Measurements from ENCODE around the gene MAML2.
A peak's percentile ranks its signal among the peaks of the same experiment; 100 is the strongest.

MAML2 gene

DNA sequence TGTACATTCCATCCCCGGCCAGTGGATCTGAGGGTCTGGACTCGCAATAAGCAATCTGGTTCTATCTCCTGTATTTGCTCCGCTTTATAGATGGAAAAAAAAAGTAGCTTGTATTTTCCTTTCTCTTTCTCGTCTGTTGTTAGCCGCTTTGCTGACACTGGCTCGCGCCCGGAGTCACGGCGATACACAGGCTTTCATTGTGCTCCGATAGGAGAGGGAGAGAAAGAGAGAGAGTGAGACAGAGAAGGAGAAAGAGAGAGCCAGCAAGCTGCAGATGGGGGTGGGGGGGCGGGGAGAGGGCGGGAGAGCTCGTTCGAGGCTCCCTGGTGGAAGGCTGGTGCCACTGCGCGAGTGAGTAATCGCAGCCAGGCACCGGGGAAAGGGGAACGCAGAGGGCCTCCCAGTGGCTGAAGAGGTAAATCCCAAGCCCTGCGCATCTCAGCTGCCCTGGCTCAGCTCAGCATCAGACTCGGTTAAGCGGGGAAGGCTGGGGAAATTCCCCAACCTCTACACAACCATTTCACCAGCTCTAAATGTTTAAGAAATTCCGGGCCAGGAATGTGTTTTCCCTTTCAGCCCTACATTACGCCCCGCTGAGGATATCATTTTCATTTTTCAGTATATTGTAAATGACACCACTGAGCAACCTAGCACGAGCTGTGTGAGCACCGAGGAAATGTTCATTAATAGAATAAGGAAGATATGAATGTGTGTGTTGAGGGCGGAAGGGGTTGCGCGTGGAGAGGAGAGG is at the start of gene MAML2:
Gene MAML2, minus strand, starts transcription at position 235 of the 751 bp plus-strand sequence. CDS start 1,300 bp downstream, outside the sequence.
- no peaks in the 10 kb centered on the region for H3K9me3 ChIP-seq (ENCODE audit: control insufficient read depth, insufficient read depth, low read length)
- H3K9ac ChIP-seq (ENCODE audit: low read depth, low read length), result peak within 1 kb of the TSS; percentile 98
- peaks cover 14% of the 10 kb centered on the region for H3K4me1 ChIP-seq (ENCODE audit: insufficient read depth, low read length)
- no peaks in the 10 kb centered on the region for H3K36me3 ChIP-seq (ENCODE audit: insufficient read depth, low read length)

DNA sequence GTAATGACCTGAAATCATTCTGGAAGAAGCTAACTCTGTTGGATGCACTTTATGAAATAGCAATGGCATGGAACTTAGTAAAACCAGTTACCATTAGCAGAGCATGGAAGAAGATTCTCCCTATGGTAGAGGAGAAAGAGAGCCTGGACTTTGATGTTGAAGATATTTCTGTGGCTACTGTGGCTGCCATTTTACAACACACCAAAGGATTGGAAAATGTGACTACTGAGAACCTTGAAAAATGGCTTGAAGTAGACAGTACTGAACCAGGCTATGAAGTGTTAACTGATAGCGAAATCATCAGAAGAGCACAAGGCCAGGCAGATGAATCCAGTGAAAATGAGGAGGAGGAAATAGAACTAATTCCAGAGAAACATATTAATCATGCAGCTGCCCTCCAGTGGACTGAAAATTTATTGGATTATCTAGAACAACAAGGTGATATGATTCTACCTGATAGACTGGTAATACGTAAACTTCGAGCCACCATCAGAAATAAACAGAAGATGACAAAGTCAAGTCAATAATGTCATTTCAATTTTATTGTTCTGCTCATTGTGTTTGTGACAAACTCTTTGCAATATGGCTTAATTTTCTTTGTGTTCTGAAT is 48.8 kb upstream of the MAML2 start:
- Histone ChIP-seq H3K9me3 (ENCODE audit: control insufficient read depth, insufficient read depth, low read length) (no peaks in the 10 kb centered on the region), H3K4me1 (ENCODE audit: insufficient read depth, low read length) (no peaks in the 10 kb centered on the region; the same call in 1 of the 2 replicates), H3K9ac (ENCODE audit: low read depth, low read length) (no peak overlapping the region), H3K36me3 (ENCODE audit: insufficient read depth, low read length) (no peaks in the 10 kb centered on the region)

DNA sequence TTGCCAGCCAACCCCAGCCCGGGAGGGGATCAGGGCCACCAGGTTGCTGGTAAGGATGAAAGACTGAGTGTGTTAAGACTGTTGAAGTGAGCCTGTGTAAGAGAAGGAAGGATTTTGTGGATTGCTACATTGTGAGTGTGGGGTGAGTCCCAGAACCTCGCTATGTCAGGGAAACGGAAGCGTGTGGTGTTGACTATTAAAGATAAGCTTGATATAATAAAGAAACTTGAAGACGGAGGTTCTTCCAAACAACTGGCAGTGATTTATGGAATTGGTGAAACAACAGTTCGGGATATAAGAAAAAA is 47.4 kb upstream of the MAML2 start:
- Histone ChIP-seq H3K9me3 (ENCODE audit: control insufficient read depth, insufficient read depth, low read length) (no peaks in the 10 kb centered on the region), H3K9ac (ENCODE audit: low read depth, low read length) (peak overlapping the region; percentile 86), H3K36me3 (ENCODE audit: insufficient read depth, low read length) (no peaks in the 10 kb centered on the region), H3K4me1 (ENCODE audit: insufficient read depth, low read length) (no peaks in the 10 kb centered on the region; the same call in 1 of the 2 replicates)

DNA sequence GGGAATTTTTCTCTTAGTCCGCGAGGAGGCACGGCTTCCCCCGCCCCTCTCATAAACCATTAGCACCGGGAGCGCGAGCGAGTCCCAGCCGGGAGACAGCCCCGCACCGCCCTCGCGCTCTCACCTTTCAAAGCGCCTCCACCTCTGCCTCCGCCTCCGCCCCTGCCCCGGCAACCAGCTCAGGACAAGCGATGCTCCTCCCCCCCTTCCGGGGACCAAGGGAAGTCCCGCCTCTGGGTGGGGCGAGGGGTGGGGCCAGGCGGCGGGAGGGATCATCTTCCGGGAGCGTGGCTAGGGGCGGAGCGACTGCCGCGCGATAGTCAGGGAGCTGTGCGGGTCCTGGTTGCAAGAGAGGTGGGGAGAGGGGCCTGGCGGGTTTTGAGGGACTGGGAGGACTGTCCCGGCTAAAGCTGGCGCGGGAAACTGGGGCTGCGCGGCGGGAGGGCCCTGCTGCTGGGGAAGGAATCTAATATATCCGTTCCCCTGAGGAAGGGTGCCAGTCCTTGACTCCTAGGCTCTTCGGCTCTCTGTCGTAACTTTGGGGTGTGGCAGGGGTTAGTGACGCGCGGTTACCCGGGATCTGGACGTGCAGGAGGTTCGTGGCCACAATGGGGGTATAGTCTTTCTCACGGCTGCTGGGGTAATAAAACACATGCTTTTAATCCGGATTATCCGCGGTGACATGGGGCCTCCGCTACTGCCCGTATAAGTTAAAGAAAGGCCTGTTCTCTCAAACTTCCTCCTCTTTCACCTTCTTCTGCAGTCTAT is 46.9 kb upstream of the MAML2 start, which contains the start of the genes CCDC82 and JRKL:
Gene CCDC82, minus strand, starts transcription at position 193 of the 768 bp plus-strand sequence. CDS start 5,165 bp downstream, outside the sequence.
Gene JRKL, plus strand, starts transcription at position 294 of the 768 bp plus-strand sequence. CDS start 637 bp downstream, outside the sequence.
- Histone ChIP-seq H3K36me3 (ENCODE audit: insufficient read depth, low read length) (no peaks in the 10 kb centered on the region), H3K9ac (ENCODE audit: low read depth, low read length) (peak within 1 kb of the TSS; percentile 86), H3K9me3 (ENCODE audit: control insufficient read depth, insufficient read depth, low read length) (no peaks in the 10 kb centered on the region), H3K4me1 (ENCODE audit: insufficient read depth, low read length) (no peaks in the 10 kb centered on the region; the same call in 1 of the 2 replicates)

- H3K36me3 ChIP-seq (ENCODE audit: insufficient read depth, low read length), result no peaks in the 10 kb centered on the region
- H3K9ac ChIP-seq (ENCODE audit: low read depth, low read length), result peak overlapping the region; percentile 86
- no peaks in the 10 kb centered on the region; the same call in 1 of the 2 replicates for H3K4me1 ChIP-seq (ENCODE audit: insufficient read depth, low read length)
- H3K9me3 ChIP-seq (ENCODE audit: control insufficient read depth, insufficient read depth, low read length), result no peaks in the 10 kb centered on the region
Measured at GRCh38 chr11:96388891-96389719, 46.1 kb upstream of the MAML2 start.

DNA sequence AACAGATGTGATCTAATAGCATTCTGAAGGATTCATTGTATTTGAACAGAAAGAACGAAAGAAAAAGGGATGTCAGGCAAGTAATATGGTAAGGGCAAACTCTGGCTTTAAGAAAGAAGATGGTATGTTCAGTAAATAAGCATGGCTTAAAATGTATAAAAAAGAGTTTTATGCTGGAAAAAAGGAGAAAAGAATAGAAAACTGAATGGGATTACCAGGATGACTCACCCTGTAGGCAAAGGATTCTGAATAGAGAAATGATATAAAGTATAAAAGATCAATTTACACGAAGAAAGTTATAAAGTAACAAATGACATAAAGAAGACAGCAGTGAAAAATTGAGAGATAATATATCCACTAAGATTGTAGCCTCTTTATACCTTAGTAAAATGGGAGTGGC is 42.2 kb upstream of the MAML2 start:
- Histone ChIP-seq H3K4me1 (ENCODE audit: insufficient read depth, low read length) (no peaks in the 10 kb centered on the region), H3K9ac (ENCODE audit: low read depth, low read length) (no peak overlapping the region), H3K9me3 (ENCODE audit: control insufficient read depth, insufficient read depth, low read length) (no peaks in the 10 kb centered on the region), H3K36me3 (ENCODE audit: insufficient read depth, low read length) (no peaks in the 10 kb centered on the region)

DNA sequence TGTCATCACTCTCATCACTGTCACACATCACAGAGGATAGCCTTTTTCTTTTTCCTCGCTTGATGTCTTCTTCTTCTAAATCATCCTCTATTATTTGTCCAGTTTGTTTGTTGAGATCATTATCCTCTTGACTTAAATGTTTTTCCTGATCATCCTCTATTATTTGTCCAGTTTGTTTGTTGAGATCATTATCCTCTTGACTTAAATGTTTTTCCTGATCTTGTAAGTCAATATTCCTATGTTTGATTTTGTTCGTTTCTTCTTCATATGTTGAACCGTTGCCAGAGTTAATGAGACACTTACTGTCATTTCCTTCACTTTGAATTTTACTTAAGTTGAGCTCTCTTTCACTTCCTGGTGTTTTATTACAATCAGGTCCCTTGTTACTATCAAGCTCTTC is 41.2 kb upstream of the MAML2 start:
- Histone ChIP-seq H3K36me3 (ENCODE audit: insufficient read depth, low read length) (no peaks in the 10 kb centered on the region), H3K9ac (ENCODE audit: low read depth, low read length) (no peak overlapping the region), H3K4me1 (ENCODE audit: insufficient read depth, low read length) (no peaks in the 10 kb centered on the region), H3K9me3 (ENCODE audit: control insufficient read depth, insufficient read depth, low read length) (no peaks in the 10 kb centered on the region)

GRCh38 chr11:96376796-96377195 is 33.8 kb upstream of the MAML2 start:
- Histone ChIP-seq H3K9me3 (ENCODE audit: control insufficient read depth, insufficient read depth, low read length) (no peaks in the 10 kb centered on the region), H3K4me1 (ENCODE audit: insufficient read depth, low read length) (no peaks in the 10 kb centered on the region), H3K9ac (ENCODE audit: low read depth, low read length) (no peak overlapping the region), H3K36me3 (ENCODE audit: insufficient read depth, low read length) (no peaks in the 10 kb centered on the region)

GRCh38 chr11:96373826-96374225 is 30.8 kb upstream of the MAML2 start:
- no peaks in the 10 kb centered on the region for H3K36me3 ChIP-seq (ENCODE audit: insufficient read depth, low read length)
- H3K4me1 ChIP-seq (ENCODE audit: insufficient read depth, low read length), result no peaks in the 10 kb centered on the region
- no peak overlapping the region for H3K9ac ChIP-seq (ENCODE audit: low read depth, low read length)
- no peaks in the 10 kb centered on the region for H3K9me3 ChIP-seq (ENCODE audit: control insufficient read depth, insufficient read depth, low read length)

DNA sequence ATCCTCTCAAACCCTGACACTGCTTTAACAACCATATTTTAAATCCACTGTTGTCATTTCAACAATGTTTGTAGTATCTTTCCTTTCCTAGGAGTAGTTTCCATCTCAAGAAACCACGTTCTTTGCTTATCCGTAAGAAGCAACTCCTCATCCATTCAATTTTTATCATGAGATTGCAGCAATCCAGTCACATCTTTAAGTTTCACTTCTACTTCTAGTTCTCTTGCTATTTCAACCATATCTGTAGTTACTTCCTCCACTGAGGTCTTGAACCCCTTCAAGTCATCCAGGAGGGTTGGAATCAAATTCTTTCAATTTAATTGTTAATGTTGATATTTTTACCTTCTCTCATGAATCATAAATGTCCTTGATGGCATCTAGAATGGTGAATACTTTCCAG is 24.3 kb upstream of the MAML2 start:
- H3K9ac ChIP-seq (ENCODE audit: low read depth, low read length), result no peak overlapping the region
- H3K9me3 ChIP-seq (ENCODE audit: control insufficient read depth, insufficient read depth, low read length), result no peaks in the 10 kb centered on the region
- H3K4me1 ChIP-seq (ENCODE audit: insufficient read depth, low read length), result no peaks in the 10 kb centered on the region
- no peaks in the 10 kb centered on the region for H3K36me3 ChIP-seq (ENCODE audit: insufficient read depth, low read length)

DNA sequence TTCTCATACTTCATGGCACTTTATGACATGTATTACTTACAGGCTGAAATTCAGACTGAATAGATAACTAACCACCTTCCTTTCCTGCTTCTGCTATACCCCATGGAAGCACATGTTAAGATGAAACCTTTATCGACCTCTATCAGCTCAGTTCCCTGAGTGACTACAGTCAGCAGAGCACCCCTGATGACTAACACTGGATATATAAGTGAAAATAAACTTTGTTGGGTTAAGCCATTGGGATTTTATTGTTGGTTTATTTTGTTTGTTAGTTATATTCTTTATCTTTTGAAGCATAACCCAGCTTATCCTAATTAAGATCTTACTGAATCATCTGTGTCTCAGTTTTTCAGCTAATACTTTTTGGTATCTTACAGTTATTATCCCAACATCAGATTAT is 23.0 kb upstream of the MAML2 start:
- no peaks in the 10 kb centered on the region for H3K9me3 ChIP-seq (ENCODE audit: control insufficient read depth, insufficient read depth, low read length)
- no peaks in the 10 kb centered on the region for H3K36me3 ChIP-seq (ENCODE audit: insufficient read depth, low read length)
- H3K9ac ChIP-seq (ENCODE audit: low read depth, low read length), result no peak overlapping the region
- no peaks in the 10 kb centered on the region for H3K4me1 ChIP-seq (ENCODE audit: insufficient read depth, low read length)

DNA sequence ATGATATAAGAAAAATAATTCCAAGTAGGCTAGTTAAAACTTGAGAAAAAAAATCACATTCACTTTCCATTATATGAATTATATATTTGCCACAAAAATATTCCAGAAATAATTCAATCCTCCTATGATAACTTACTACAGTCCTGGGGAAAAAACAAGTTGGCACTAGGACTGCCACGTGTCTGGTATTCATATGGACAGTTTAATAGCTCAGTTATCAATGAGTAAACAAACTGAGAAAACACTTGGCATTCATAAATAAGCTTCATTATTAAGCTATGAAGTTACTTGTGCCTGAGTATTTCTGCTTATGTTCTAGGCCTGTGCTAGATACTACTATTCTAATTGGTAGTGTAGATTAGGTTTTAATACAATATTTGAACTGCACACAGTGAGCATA is 22.5 kb upstream of the MAML2 start:
- H3K4me1 ChIP-seq (ENCODE audit: insufficient read depth, low read length), result no peaks in the 10 kb centered on the region
- no peak overlapping the region for H3K9ac ChIP-seq (ENCODE audit: low read depth, low read length)
- H3K9me3 ChIP-seq (ENCODE audit: control insufficient read depth, insufficient read depth, low read length), result no peaks in the 10 kb centered on the region
- no peaks in the 10 kb centered on the region for H3K36me3 ChIP-seq (ENCODE audit: insufficient read depth, low read length)

GRCh38 chr11:96361778-96362177 is 18.8 kb upstream of the MAML2 start:
- H3K4me1 ChIP-seq (ENCODE audit: insufficient read depth, low read length), result no peaks in the 10 kb centered on the region
- no peaks in the 10 kb centered on the region; the same call in none of the 2 replicates for H3K36me3 ChIP-seq (ENCODE audit: insufficient read depth, low read length)
- no peaks in the 10 kb centered on the region for H3K9me3 ChIP-seq (ENCODE audit: control insufficient read depth, insufficient read depth, low read length)
- no peak overlapping the region for H3K9ac ChIP-seq (ENCODE audit: low read depth, low read length)

GRCh38 chr11:96358321-96358720 is 15.3 kb upstream of the MAML2 start:
- no peaks in the 10 kb centered on the region; the same call in none of the 2 replicates for H3K36me3 ChIP-seq (ENCODE audit: insufficient read depth, low read length)

More at GRCh38 chr11:96358321-96358720, 15.3 kb upstream of the MAML2 start:
- Histone ChIP-seq H3K4me1 (ENCODE audit: insufficient read depth, low read length) (no peaks in the 10 kb centered on the region), H3K9ac (ENCODE audit: low read depth, low read length) (no peak overlapping the region), H3K9me3 (ENCODE audit: control insufficient read depth, insufficient read depth, low read length) (no peaks in the 10 kb centered on the region)
